ENCODE measurements around the gene GNB1.
A peak's percentile ranks its signal among the peaks of the same experiment; 100 is the strongest.
"Not testable (repeated sequence)": the region's sequence is repeated elsewhere in the genome, so short reads cannot be mapped to it uniquely, and the experiment has no call there.

The GNB1 gene

GRCh38 chr1:1892079-1892762 lies 1.3 kb upstream of the GNB1 start:
- DNase-seq (ENCODE audit: low read depth in 2 of 2, low spot score in 1 of 2) = no peak

DNA sequence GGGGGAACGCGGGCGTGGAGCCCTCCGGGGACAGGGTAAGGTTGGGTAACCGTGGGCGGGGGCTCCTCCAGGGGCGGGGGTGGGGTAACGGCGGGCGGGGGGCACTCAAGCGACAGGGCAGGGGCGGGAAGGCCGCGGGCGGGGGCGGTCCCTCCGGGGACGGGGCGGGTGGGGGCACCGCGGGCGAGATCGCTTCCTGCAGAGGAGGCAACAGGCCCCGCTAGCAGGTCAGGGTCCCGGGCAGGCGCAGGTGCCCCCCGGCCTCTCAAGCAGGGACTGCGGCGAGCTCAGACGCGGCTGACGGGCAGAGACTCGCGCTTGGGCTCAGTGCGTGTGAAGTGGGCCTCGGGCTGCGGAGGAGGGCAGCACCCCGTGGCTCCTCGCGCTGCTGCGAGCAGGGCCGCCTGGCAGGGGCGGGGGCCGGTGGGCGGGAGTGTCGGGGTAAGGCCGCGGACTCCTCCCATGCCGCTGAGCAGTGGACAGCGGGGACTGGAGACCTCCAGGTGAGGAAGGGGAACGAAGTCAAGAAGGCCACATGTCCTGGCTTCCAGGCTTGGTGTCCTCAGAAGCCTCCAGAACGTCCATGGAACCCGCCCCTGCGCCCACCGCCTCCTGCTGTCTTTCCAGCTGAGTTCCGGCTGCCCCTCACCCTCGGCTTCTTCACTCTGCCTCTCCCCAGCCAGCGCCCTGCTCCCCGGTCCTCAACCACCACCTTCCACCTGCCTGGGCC lies 627 bp upstream of the GNB1 start:
- DNase-seq (ENCODE audit: low read depth in 2 of 2, low spot score in 1 of 2) = peak; percentile 56 to 66

- DNase-seq (ENCODE audit: low read depth in 2 of 2, low spot score in 1 of 2) = no peak
Measured at GRCh38 chr1:1889847-1890505, 911 bp downstream of the GNB1 start.

DNA sequence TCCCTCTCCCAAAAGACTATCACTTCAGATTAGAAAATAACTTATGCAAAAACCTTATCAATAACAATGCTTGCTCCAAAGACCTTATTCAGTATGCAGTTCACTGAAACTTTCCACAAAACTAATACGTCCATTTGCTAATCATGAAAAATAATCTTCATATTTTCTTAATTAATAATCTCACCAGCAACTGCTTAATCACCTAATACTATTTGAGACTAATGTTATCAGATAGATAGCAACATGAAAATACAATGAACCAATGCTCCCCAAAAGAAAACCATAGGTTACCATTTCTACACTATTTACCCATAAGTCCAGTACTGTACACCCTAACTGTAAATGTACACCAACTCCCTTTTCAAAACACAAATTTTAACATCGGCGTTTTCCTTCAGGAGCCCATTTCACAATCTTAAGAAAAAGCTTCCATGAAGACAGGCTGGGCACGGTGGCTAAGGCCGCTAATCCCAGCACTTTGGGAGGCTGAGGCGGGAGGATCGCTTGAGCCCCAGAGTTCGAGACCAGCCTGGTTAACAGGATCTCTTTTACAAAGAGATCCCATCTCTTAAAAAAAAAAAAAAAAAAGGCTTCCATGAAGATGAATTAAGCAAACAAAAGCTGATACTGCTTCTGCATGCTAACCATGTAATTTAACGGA lies 1.7 kb downstream of the GNB1 start:
- no peak for DNase-seq (ENCODE audit: low read depth in 2 of 2, low spot score in 1 of 2)

DNA sequence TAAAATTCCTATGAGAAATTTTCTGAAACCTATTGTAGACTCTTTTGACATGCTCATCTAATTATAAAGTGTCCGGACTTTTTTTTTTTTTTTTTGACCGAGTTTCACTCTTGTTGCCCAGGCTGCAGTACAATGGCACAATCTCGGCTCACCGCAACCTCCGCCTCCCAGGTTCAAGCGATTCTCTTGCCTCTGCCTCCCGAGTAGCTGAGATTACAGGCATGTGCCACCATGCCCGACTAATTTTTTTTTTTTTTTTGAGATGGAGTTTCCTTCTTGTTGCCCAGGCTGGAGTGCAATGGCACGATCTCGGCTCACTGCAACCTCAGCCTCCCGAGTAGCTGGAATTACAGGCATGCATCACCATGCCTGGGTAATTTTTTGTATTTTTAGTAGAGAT lies 7.0 kb downstream of the GNB1 start:
- not testable (repeated sequence) for DNase-seq (ENCODE audit: low read depth in 2 of 2, low spot score in 1 of 2)

DNA sequence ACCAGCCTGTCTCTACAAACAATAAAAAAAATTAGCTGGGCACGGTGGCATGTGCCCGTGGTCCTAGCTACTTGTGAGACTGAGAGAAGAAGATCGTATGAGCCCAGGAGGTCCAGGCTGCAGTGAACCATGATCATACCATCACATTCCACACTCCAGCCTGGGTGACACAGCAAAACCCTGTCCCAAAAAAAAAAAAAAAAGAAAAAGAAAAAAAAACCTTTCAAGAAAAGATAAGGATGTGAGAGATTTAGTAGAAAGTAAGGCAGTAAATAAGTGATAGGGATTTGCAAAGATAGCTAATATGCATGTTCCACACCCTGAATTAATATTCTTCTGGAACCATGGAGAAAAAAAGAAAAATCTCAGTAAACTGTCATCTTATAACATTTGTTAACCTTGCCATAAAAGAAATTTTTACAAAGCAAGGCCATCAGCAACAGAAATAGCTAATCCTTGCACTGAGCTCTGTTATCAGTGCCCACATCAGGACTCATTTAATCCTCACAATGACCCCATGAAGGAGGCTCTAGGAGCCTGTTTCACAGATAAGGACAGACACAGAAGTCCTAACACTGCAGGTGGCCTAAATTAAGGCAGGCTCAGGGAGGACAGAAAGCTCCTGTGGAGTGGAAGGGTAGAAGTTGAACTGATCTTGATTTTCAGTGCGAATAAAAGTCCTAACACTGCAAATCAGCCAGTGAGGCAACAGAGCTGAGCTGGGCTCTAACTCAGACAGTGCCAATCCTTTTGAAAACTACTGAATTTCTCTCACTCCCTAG lies 7.6 kb downstream of the GNB1 start:
- DNase-seq (ENCODE audit: low read depth in 2 of 2, low spot score in 1 of 2) = no peak

- no peak for DNase-seq (ENCODE audit: low read depth in 2 of 2, low spot score in 1 of 2)
Measured at GRCh38 chr1:1881727-1882126, 9.2 kb downstream of the GNB1 start.

- no peak for DNase-seq (ENCODE audit: low read depth in 2 of 2, low spot score in 1 of 2)
Measured at GRCh38 chr1:1880617-1881312, 10.1 kb downstream of the GNB1 start.

- DNase-seq (ENCODE audit: low read depth in 2 of 2, low spot score in 1 of 2) = no peak
Measured at GRCh38 chr1:1879942-1880341, 10.9 kb downstream of the GNB1 start.

DNA sequence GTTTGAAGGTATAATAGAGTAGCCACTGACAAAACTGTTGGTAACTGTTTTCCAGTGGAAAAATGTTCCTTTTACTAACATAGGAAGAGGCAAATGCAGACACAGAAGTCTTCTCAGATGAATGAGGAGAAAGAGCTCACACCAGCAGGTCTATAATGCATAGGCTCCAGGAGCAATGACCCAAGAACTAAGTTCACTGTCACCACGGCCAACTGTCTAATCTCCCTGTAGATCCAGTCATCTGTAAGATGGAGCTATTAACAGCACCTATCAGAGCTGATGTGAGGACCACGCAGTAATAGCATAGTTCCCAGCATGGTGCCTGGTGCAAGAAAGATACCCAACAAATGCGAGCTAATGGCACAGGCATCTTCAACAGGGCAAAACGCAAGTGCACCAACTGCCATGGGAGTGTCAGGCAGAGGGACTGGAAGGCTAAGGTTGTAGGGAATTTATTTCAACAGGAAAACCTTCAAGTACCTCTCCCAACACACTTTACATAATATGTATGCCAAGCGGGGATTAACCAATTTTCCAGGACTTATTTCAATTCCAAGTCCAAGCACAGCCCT lies 12.9 kb downstream of the GNB1 start:
- DNase-seq (ENCODE audit: low read depth in 2 of 2, low spot score in 1 of 2) = no peak

DNA sequence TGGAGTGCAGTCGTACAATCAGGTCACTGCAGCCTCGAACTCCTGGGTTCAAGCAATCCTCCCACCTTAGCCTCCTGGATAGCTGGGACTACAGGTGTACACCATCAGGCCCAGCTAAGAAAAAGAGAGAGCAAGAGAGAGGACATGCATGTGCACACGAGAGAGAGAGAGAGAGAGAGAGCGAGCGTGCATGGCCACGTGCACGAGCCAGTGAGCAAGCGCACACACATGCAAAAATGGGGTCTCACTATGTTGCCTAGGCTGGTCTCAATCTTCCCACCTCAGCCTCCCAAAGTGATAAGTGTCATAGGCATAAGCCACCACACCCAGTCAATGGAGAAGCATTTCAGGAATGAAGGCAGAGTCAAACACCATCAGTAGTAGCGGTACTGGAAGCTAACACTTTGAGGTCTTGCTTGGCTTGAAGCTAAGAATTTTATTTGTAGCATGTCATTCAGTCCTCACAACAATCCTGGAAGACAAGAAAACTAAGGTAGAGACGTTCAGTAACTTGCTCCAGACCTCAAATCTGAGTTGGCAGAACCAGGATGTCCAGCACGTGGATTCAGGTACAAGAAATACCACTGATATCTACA lies 14.5 kb downstream of the GNB1 start:
- no peak for DNase-seq (ENCODE audit: low read depth in 2 of 2, low spot score in 1 of 2)

DNA sequence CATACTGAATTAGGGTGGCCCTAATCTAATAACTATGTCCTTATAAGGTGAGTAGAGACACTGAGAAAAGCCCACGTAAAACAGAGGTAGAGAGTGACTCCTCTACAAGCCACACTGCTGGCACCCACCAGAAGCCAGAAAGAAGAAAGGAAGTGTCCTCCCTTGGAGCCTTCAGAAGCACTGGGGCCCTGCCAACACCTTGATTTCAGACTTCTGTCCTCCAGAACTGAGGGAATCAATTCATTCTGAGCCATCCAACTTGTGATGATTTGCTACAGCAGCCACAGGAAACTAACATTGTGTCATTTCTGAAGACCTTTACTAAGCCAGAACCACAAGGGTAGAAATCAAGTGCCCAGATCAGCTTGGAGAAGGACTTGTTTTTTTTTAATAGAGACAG lies 15.0 kb downstream of the GNB1 start:
- DNase-seq (ENCODE audit: low read depth in 2 of 2, low spot score in 1 of 2) = no peak

DNA sequence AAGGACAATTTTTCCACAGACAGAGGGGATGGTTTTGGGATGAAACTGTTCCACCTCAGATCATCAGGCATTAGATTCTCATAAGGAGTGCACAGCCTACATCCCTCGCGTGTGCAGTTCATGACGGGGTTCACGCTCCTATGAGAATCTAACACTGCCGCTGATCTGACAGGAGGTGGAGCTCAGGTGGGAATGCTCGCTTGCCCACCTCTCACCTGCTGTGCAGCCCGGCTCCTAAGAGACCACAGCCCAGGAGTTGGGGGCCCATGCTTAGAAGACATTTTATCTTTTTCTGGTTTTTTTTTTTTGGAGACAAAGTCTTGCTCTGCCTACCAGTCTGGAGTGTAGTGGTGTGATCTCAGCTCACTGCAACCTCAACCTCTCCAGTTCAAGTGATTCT lies 16.0 kb downstream of the GNB1 start:
- DNase-seq (ENCODE audit: low read depth in 2 of 2, low spot score in 1 of 2) = no peak

DNA sequence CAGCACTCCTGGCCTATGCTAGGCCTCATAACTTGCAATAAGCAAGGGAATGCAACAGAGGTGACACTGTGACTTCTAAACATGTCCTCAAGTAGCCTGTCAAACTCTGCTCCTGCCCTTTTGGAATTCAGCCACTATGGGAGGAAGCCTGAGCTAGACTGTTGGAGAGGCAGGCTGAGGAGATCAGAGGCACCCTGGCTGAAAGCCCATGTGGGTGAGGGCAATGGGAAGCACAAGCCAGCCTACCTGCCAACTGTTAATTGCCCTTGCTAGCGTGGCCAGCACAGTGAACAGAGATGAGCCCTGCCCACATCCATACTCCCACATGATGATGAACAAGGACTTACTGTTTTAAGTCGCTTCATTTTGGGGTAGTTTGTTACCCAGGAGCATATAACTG lies 17.7 kb downstream of the GNB1 start:
- DNase-seq (ENCODE audit: low read depth in 2 of 2, low spot score in 1 of 2) = no peak

DNA sequence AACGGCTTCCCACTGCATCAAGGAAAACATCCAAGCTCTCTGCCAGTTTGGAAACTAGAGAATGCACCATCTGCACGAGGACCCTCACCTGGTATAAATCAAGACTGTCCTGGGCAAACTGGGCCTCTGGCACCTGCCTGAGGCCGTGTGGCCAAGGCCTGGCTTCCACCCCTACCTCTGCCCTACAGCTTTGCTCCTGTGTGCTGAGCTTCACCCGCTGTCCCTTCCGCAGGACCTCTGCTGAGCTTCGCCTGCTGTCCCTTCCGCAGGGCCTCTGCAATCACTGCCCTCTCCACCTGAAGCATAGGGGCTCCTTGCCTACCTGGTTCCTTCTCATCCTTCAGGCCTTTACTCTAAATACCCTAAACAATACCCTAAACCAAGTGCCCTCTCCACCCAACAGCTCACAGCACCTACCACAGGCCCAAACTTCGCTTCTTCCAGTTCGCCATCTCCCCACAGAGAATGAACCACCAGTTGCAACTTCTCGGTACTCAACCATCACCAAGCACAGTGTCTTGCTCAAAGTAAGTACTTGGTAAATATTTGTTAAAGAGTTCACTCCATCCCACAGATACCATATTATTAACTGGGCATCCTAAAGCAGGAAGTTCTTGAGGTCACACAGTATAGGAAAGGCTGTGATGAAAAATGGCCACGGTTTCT lies 18.4 kb downstream of the GNB1 start:
- DNase-seq (ENCODE audit: low read depth in 2 of 2, low spot score in 1 of 2) = no peak

DNA sequence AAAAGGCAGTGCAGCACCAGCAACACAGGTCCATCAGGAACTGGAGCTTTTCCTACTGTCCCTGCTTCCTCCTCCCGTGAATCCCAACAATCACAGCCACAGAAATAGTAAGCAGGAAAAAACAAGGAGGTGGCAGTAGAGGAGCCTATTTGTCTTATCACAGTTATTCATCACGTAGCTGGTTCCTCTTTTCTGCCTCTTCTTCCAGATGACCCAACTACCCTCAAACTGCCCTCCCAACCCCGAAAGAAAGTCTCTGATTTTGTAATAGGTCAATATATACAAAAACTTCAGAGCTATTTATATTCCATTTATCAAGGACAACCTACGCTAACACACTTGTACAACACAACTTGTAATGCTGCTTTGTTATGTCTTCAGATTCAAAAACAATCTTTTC lies 21.4 kb downstream of the GNB1 start:
- no peak for DNase-seq (ENCODE audit: low read depth in 2 of 2, low spot score in 1 of 2)

GRCh38 chr1:1867164-1867563 lies 23.7 kb downstream of the GNB1 start:
- no peak for DNase-seq (ENCODE audit: low read depth in 2 of 2, low spot score in 1 of 2)

GRCh38 chr1:1862905-1863547 lies 27.9 kb downstream of the GNB1 start:
- DNase-seq (ENCODE audit: low read depth in 2 of 2, low spot score in 1 of 2) = no peak

All from stimulated activated CD8-positive, alpha-beta memory T cell treated with anti-CD3 and anti-CD28 coated beads, Interleukin-4, amount 100 ng/mL, for 1 hour (primary cell).